NCI-H2081 (cell line): Measurements from ENCODE around the gene VPS25.
A peak's percentile ranks its signal among the peaks of the same experiment; 100 is the strongest.

ENCODE experiments used
- DNase-seq, 2 experiments: peaks; one replicate each; lab custom pipeline; 2025; lab: John Stamatoyannopoulos, UW

Gene VPS25

DNA sequence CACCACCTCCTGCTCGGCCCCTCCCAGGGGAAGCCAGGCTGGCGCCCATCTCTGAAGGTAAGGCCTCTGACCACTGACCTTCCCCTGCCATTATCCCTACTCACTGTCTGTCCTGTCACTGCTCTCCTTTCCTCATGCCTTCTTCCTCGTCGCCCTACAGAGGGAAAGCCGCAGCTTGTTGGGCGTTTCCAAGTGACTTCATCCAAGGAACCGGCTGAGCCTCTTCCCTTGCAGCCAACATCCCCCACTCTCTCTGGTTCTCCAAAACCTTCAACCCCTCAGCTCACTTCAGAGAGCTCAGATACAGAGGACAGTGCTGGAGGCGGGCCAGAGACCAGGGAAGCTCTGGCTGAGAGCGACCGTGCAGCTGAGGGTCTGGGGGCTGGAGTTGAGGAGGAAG is 22.2 kb downstream of the VPS25 start:
- no peak for DNase-seq

DNA sequence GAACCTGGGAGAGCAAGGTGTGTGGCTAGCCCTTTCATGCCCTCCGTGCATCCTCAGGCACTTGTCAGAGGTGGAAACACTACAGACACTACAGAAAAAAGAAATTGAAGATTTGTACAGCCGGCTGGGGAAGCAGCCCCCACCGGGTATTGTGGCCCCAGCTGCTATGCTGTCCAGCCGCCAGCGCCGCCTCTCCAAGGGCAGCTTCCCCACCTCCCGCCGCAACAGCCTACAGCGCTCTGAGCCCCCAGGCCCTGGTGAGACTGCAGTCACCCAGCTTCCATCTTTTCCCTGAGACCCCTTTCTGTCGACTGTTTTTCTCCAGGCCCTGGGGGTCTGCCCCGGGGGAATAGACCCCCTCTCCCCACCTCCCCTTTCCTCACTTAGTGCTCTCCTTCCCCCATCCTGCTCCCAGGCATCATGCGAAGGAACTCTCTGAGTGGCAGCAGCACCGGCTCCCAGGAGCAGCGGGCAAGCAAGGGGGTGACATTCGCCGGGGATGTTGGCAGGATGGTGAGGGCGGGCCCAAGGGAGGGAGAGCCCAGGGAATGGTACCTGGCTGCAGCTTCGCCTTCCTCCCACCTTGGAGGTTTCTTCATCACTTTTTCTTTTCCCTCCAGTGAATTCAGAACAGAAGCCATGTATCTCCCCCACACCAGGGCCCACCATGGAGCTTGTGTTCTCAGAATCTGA is 23.0 kb downstream of the VPS25 start:
- DNase-seq: no peak

DNA sequence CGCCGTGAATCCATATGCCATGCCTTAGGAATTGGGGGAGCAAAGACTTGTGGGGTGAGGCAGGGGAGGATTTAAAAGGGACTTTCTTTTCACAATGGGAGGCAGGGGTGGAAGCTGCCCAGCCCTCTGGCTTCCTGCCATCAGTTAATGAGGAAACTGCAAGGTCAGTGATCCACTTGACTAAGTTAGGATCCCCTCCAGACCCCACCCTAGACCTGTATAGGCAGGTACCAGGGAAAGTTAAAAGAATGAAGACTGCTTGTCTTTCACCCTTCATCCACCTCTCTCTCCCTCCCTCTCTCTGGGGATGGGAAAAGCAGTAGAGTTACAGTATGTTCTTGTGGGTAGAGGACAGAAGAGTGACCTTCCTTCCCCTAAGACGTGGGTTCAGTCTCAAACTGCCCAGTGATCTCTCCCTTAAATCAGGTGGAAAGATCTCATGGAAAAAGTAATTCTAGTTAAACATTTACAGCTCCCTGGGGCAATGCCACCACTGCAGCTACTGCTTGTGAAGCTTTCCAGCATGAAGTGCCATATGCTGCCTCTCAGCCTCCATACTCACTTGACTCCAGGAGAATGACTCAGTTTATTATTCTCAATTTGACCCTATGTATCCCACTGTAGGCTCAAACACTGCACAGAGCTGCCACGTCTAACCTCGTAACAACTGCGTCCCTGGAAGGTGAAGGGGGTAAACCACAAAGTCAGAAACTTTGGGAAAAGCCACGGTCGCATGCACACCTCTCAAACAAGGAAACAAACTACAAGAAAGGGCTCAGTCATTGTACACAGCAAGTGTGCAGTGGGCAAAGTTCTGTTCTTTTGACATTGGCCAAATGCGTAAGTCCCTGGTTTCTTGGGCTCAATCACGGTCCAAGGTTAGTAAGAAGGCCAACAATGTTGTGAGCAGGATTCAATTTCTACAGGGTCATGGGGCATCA is 24.1 kb downstream of the VPS25 start:
- DNase-seq: no peak

DNA sequence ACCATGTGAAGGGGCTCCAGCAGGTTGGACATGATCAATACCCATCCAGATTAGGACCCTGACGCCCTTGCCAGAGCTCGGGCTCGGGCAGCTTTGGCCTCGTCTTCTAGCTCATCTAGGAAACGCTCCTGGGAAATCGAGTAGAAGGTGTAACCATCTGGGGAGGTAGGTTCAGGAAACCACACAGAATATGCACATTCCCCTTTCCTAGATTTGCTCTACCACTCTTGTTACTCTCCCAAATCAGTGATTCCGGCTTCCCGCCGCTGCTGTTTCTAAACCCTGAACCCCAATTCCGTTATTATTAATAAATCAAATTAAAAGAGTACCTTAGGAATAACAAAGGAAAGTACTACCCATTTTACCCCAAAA is 24.7 kb downstream of the VPS25 start:
- DNase-seq: no peak

DNA sequence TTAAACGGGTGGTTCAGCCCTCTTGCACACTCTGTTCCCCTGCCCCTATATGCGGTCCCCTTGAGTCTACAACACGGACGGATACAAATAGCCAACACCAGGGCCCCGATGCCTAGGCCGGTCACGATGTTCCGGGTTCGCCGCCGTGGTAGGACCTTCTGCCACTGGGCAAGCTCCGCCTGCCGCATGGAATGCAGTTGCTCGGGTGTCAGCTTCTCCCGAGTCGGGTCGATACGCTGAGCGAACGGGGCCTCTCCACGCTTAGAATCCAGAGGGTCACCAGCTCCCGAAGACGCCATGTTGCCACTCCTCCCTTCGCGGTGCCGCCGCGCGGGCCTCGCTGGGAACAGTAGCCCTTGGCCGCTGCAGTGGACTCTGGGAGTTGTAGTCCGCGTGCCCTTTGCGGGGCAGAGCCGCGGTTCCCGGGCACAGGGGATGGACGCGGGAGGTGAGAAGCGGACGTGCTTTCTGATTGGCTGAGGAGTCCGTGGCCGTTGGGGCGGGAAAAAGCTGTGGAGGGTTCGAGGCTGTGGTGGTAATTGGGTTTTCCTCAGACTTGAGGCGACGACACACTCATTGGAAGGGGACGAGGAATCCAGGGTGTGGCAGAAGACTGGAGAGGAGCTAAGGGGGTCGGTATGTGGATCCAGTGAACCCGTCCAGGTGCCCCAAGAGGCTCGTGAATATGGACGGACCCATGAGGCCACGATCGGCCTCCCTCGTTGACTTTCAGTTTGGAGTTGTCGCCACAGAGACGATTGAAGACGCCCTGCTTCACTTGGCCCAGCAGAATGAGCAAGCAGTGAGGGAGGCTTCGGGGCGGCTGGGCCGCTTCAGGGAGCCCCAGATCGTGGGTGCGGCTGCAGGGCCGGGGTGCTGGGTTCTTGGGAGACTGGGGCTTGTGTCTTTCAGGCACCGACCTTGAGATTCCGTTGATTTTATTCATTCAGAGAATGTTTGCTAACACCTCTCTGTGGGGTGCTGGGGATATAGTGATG is 25.4 kb downstream of the VPS25 start, which contains the start of the genes CNTD1 and COA3:
Gene CNTD1, plus strand, starts transcription at position 479 of the 998 bp plus-strand sequence. Its CDS starts 207 bp downstream, at position 686.
Gene COA3, minus strand, starts transcription at position 322 of the 998 bp plus-strand sequence. Its CDS starts 23 bp downstream, at position 299.
- peak; percentile 78 to 91 for DNase-seq

DNA sequence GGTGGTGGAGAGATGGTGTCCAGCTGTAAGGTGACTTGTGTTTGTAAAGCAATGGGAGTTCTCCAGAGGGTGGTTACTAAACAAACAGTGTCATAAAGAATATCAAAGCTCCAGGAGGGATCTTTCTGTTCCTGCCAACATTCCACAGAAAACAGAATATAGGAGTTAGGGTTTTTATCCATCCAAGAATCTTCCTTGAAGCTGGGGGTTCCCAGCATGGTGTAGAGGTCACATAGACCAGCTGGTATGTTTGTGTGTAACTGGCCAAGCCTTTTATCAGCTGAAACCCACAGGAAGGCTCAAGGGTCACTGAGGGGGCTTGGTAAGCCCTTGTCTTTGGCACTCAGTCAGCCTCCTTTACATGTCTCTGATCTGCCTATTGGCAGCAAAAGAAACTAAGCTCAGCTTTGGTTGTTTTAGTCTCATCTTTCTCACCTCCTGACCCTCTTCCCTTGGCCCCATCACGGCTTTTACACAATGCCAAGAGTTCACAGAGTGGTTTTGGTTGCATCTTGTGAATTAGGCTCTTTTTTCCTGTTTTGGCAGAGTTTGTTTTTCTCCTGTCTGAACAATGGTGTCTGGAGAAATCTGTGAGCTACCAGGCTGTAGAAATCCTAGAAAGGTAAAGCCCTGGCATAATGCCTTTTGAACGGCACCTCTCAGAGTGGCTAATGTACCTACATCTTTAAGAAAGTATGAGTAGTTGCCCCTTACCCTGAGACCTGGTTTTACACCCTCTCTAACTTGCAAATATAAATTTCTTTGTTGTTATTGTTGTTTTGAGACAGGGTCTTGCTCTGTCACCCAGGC is 30.0 kb downstream of the VPS25 start:
- no peak for DNase-seq

DNA sequence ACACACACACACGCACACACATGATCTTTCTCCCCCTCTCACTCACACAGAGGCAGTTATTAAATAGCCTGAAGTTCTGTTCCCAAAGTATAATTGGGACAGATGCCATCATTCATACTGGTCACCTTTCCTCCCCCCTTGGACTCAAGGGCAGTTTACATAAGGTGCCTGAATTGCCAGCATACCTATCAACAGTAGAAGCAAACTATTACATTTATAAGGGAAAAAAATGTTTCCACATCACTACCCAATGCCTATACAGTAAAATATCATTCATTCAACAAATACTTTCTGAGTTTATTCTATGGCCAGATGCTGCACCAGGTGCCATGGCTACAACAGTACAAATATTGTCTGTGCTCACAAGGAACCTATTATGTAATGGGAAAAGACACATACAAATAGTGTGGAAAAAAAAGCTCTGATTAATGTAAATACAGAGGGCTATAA is 31.7 kb downstream of the VPS25 start:
- peak; percentile 44 to 88 for DNase-seq

DNA sequence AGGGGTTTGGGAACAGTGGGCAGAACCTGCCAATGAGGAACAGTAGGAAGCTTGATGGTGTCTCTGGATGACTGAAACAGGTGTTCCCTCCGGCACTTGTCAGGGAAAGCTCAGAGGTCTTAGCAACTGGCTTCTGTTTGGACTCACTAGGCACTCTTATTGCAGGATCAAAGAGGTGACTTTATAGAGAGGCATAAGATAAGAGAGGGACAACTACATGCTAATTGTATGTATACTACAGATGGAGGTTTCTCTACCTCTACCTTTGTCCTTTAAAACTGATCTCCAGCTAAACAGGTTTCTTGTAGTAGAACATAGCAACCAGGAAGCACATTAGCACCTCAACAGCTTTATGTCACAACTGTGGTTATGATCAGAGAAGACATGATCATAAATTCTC is 33.0 kb downstream of the VPS25 start:
- no peak for DNase-seq

DNA sequence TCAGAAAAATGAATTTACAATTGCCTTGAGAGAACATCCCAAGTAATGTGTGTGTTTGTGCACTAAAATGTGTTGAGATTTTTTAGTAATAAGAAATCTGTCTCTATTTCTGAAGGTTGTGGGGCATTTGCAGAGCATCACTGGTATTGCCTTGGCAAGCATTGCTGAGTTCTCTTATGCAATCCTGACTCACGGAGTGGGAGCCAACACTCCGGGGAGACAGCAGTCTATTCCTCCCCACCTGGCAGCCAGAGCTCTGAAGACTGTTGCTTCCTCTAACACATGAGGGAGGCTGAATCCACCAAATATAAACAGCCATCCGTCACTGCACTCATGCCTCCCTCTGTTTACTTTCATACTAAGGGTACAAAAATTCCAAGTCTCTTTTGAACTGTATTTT is 36.0 kb downstream of the VPS25 start:
- no peak for DNase-seq

DNA sequence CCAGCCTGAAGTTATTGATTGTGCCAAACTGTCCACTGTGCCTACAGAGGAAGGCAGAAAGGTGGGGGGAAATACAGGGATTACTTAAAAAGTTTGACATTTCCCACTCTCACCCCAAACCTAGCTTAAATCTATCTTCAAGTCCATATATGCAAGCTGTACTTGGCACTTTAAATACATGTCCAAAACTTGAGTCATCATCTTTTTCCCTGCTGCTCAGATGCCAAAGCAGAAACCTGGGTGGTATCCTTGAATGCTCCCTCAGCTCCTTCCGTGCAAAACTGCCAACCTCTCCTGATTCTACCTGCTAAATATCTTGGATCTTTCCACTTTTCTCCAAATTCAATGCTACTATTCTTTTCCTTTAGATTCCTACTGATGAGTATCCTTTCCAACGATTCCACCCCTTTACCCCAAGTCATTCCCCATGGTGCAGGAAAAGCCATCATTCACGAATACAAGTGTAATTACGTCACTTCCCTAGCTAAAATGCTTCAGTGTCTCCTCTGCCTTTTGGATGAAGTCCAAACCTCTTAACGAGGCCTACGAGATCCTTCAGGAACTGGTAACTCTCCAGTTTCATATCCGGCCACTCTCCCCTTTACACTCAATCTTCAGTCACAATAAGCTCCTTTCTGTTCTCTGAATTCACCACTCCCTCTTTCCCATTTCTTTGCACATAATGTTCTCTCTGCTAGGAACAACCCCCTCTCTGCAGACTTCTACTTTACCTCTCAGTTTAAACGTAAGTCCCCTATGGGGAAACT is 41.6 kb downstream of the VPS25 start:
- no peak for DNase-seq

DNA sequence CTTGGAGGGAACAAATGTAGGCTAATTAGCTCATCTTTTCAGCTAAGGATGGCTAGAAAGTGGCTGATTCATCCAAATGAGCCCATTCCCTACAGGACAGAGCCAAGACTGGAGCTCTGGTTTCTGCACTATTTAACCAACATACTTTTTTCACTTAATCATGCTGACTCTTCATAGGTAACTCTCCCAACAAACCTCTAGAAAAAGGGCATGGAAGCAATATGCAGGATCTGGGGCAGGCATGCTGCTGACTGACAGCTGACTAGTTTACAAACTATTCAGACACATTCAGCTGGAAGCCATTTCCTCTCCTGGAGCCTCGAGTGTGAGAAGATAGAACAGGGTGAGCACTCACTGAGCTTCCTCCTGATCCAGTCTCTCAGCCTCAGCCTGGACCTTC is 44.6 kb downstream of the VPS25 start:
- DNase-seq: no peak

DNA sequence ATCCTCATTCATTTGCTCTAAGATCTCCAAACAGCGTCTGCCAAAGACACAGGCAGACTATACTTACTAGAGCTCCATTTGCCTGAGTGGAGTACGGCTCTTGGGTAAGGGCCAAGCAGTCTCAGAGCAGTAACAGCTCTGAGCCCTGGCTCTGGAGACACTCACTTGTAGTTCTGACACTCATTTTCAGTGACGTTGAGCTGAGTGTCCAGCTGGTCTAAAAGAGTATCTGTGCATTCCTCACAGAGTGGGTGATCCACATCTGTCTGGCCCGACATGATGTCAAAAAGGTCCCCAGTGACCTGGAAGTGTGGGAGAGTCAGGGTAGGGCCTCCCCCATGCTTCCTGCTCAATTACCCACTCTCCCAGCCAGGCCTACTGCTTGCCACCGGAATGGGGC is 45.1 kb downstream of the VPS25 start:
- no peak for DNase-seq

DNA sequence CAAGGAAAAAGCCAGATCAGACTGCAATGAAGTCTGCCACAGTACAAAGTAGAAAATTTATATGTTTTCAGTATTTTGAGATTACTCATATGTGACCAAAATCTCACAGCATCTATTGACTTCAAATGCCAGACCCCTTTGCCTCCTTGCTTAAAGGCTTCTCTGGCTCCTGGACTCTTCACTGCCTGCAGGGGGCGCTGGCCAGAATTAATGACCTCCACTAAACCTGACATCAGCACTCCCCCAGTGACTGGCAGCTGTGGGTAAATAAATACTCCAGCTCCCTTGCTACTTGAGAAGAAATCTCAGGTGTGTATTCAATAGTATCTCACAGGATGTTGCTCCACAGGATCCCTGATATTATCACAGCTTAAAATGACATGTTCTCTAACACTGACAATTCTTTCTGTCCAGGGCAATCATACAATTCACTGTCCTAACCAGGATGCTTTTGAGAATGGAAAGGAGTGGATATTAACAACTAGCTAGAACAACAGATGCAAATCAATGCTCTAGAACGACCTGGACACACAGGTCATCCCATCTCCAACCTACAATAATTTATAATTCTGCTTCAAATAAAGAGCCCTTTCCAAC is 46.8 kb downstream of the VPS25 start:
- peak; percentile 59 to 70 for DNase-seq

DNA sequence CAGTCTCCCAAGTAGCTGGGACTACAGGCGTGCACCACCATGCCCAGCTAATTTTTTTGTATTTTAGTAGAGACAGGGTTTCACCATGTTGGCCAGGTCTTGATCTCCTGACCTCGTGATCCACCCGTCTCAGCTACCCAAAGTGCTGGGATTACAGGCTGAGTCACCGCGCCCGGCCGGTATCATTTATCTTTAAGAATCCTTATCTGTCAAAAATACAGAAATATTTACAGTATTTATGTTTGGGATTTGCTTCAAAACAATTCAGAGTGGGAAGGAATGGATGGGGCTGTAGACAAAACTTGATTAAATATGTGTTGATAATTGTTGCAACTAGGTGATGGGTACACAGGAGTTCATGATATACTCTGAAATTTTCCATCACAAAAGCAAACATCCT is 47.9 kb downstream of the VPS25 start:
- DNase-seq: no peak

DNA sequence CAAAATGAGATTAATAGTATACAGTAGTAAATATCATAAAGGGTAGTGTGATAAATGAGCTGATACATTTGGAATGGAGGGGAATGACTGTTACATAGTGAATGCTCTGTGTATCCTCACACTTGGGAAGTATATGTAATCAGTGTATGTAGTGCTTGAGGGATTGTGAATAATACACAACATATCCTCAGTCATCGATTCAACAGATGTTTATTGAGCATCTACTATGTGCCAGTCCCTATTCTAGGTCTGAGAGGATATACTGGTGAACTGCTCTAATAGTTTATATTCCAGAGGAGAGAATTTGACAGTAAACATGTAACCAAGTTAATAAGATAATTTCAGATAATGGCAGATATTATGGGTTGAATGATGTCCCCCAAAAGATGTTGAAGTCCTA is 54.2 kb downstream of the VPS25 start:
- DNase-seq: no peak
